GM12878 (cell line): ENCODE data around the gene PBRM1.

Experiments
- ATF3 ChIP-seq: IDR thresholded peaks from 2 replicates; pipeline ENCODE4 v1.6.1; 2011; ENCODE audit warnings: low read depth, mild to moderate bottlenecking, low read length, moderate library complexity, borderline replicate concordance; ENCODE audit errors: extremely low read depth
- BACH1 ChIP-seq: fragments of 450-650 bp; IDR thresholded peaks from 2 replicates; pipeline ENCODE4 v1.6.1; 2017; ENCODE audit warnings: mild to moderate bottlenecking, borderline replicate concordance
- CTCF ChIP-seq, 3 experiments: IDR thresholded peaks in 2 of 3; conservative IDR thresholded peaks in 1 of 3; 2 replicates each; pipeline ENCODE4 v1.5.1; 2011; ENCODE audit warnings: low read depth in 3 of 3, low read length in 3 of 3, mild to moderate bottlenecking in 3 of 3, control low read depth in 2 of 3, moderate library complexity in 2 of 3, inconsistent platforms in 1 of 3, mixed read lengths in 1 of 3; ENCODE audit not compliant: control insufficient read depth in 2 of 3, insufficient read depth in 1 of 3; ENCODE audit errors: extremely low read depth in 1 of 3
- HDAC2 ChIP-seq: fragments of 200-600 bp; sonication (generic); IDR thresholded peaks from 2 replicates; pipeline ENCODE4 v1.6.1; 2017
- NFXL1 ChIP-seq: fragments of 450-650 bp; IDR thresholded peaks from 2 replicates; pipeline ENCODE4 v1.6.1; 2017; ENCODE audit warnings: antibody characterized with exemption, mild to moderate bottlenecking, borderline replicate concordance
- NRF1 ChIP-seq: conservative IDR thresholded peaks from 2 replicates; pipeline ENCODE4 v1.6.1; 2011; ENCODE audit warnings: mild to moderate bottlenecking, low read depth, low read length, improper control_type of control experiment
- POLR2A ChIP-seq: IDR thresholded peaks from 2 replicates; pipeline ENCODE4 v1.6.1; 2011; ENCODE audit warnings: low read depth, mild to moderate bottlenecking, low read length
- RAD51 ChIP-seq: fragments of 450-650 bp; IDR thresholded peaks from 2 replicates; pipeline ENCODE4 v1.6.1; 2016; ENCODE audit warnings: moderate library complexity, mild to moderate bottlenecking, inconsistent platforms
- ZBTB11 ChIP-seq: fragments of 450-650 bp; formaldehyde crosslinking; IDR thresholded peaks from 2 replicates; pipeline ENCODE4 v1.5.0; 2022; ENCODE audit warnings: mild to moderate bottlenecking, missing genetic modification characterization
- ZNF274 ChIP-seq: IDR thresholded peaks from one replicate; pipeline ENCODE4 v1.8.0; 2011; ENCODE audit not compliant: insufficient read length, insufficient read depth
- TF ChIP-seq, protein P1 (sequence below): fragments of 450-650 bp; IDR thresholded peaks from 2 replicates; pipeline ENCODE4 v1.6.1; 2016; ENCODE audit warnings: mild to moderate bottlenecking

DNA sequence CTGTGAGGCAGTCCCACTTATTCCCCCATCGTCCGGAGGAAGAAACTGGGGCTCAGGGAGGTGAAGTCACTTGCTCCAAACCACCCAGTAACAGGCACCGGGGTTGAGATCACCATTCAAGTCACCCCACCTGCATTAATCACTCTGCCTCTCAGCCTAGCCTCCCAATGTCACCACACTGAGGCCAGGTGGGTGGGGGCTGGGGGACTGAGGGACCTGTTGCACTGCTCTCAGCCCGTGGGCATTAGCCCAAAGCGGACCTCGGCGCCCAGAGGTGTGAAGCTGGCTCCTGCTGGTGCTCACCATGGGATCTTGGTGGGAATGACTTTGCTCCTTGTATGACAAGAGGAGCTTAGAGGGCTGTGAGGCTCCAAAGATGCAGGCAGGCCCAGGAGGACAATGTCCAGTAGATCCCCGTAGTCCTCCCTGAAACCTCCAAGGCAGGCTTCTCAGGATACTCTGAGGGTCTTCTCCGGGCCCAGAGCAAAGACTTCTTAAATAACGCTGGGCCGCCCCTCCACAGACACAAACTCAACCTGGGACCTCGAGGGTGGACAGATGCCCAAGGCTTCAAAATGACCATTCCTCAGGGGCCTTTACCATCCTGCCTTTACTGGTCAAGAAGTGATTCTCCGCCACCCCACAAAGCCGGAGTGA is 153.7 kb downstream of the PBRM1 start:
- TF ChIP-seq HDAC2: no peak
- no peak for TF ChIP-seq POLR2A
- TF ChIP-seq NFXL1: no peak
- TF ChIP-seq BACH1: no peak
- TF ChIP-seq, protein P1, sequence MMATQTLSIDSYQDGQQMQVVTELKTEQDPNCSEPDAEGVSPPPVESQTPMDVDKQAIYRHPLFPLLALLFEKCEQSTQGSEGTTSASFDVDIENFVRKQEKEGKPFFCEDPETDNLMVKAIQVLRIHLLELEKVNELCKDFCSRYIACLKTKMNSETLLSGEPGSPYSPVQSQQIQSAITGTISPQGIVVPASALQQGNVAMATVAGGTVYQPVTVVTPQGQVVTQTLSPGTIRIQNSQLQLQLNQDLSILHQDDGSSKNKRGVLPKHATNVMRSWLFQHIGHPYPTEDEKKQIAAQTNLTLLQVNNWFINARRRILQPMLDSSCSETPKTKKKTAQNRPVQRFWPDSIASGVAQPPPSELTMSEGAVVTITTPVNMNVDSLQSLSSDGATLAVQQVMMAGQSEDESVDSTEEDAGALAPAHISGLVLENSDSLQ: no peak
- no peak for TF ChIP-seq CTCF (IDR thresholded peaks at IDR 0.05 in 2 of 3, conservative IDR thresholded peaks at IDR 0.05 in 1 of 3; ENCODE audit: control insufficient read depth in 2 of 3, extremely low read depth in 1 of 3, insufficient read depth in 1 of 3, low read depth in 3 of 3, low read length in 3 of 3)
- no peak for TF ChIP-seq NRF1
- no peak for TF ChIP-seq ZNF274
- no peak for TF ChIP-seq RAD51
- TF ChIP-seq ATF3: no peak
- TF ChIP-seq ZBTB11 (CRISPR knock-in tag): no peak
